Activated CD4-positive, alpha-beta T cell treated with anti-CD3 and anti-CD28 coated beads, Interleukin-2, Interleukin-4, amounts not matched to agents 100 ng/mL and 50 ng/mL, durations not matched to agents 16 hours and 8 hours (primary cell): ENCODE results near the gene ASCL3.
"Not testable (repeated sequence)": the region's sequence is repeated elsewhere in the genome, so short reads cannot be mapped to it uniquely, and the experiment has no call there.

Experiments
- DNase-seq: peaks from one replicate; pipeline ENCODE4 v3.0.0-alpha.2; 2020; ENCODE audit warnings: low spot score

ASCL3 gene

DNA sequence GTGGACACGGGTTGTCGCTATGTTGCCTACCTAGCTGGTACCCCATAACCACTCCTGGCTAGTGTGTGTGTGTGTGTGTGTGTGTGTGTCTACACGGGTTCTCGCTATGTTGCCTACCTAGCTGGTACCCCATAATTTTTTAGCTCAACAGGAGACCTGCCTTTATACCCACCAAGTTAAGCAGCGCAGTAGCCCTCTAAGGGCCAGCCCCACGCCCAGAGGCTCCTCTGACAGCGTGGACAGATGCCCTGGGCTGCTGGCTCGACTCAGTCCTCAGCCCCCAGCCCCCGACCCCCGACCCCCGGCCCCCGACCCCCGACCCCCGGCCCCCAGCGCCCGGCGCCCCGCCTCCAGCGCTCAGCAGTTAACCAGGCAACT, 32.2 kb downstream of the ASCL3 start:
- DNase-seq, result no peak

DNA sequence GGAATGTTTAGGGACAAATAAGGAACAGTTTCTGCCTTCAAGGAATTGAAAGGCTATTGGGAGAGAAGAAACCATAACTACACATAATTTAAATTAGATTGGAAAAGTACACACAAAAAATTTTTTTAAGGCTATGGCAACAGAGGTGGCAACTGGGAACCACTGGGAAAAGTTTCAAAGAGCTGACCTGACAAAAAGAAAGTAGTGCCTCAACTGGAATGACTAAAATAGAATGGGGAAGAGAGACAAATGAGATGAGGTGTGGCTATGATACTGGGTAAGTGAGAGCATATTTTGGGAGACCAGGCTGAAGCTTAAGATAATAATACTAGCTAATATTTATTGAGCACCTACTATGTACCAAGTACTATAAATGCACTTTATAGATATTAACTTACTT, 34.7 kb downstream of the ASCL3 start:
- DNase-seq, result no peak

DNA sequence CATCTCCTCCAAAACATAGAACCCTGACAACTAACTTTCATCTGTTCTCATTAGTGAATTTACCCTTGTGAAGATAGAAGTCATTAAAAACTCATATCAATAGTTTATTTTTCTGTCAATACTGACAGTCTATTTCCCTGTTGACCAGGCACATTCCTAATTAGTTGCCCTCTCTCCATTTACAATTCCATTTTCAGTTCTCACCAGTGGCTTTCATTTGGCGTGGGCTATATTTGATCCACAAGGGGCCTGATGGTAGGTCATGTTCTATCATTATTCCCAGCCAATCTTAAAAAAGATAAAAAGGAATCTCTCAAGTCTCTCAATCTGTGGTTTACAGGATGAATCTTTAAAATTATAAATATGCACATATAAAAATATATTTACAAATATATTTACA, 35.7 kb downstream of the ASCL3 start:
- no peak for DNase-seq

DNA sequence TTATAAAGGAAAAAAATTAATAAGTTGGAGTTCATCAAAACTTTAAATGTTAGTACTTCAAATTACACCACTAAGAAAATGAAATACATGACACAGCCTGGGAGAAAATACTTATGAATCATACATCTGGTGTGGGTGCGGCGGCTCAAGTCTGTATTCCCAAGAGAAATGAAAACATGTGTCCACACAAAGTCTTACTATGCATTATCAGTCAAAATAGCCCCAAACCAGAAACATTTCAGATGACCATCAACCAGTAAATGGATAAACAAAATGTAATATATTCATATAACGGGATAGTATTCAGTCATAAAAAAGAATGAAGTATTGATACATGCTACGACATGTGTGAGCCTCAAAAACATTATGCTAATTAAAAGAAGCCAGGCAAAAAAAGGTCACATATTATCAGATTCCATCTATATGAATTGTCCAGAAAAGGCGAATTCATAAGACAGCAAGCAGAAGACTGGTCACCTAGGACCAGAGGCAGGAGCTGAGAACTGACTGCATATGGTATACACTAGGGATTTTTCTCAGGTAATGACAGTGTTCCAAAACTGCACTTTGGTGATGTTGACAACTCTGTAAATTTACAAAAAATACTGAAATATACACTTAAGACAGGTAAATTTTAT, 37.2 kb downstream of the ASCL3 start:
- no peak for DNase-seq

DNA sequence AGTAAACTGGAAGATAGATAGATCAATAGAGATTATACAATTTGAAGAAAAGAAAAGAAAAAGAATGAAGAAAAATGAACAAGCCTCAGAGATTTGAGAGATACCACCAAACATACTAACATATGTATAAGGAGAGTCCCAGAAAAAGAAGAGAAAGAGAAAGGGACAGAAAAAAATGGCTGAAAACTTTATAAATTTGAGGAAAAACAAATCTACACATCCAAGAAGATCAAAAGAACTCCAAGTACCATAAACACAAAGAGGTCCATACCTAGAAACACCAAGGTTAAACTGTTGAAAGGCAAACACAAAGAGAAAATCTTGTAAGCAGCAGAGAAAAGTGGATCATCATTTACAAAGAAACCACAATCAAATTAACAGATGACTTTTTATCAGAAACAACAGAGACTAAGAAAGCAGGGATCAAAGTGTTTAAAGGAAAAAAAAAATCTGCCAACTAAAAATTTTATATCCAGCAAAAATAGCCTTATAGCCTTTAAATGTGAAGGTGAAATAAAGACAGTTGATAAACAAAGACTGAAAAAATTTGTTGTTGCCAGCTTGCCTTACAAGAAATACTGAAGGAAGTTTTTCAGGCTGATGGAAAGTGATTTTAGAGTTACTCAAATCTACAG, 43.6 kb downstream of the ASCL3 start:
- no peak for DNase-seq

DNA sequence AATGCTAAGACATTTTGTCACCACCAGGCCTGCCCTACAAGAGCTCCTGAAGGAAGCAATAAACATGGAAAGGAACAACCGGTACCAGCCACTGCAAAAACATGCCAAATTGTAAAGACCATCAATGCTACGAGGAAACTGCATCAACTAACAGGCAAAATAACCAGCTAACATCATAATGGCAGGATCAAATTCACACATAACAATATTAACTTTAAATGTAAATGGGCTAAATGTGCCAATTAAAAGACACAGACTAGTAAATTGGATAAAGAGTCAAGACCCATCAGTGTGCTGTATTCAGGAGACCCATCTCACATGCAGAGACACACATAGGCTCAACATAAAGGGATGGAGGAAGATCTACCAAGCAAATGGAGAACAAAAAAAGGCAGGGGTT, 51.6 kb downstream of the ASCL3 start:
- not testable (repeated sequence) for DNase-seq
